GM19043 (cell line): ENCODE results near the gene GNPTAB.

ENCODE experiments used
- ATAC-seq: cut with Tn5 transposase; IDR thresholded peaks from one replicate; pipeline ENCODE4 v1.9.1; 2021; ENCODE audit warnings: low read depth; ENCODE audit not compliant: unreplicated experiment

GNPTAB gene

DNA sequence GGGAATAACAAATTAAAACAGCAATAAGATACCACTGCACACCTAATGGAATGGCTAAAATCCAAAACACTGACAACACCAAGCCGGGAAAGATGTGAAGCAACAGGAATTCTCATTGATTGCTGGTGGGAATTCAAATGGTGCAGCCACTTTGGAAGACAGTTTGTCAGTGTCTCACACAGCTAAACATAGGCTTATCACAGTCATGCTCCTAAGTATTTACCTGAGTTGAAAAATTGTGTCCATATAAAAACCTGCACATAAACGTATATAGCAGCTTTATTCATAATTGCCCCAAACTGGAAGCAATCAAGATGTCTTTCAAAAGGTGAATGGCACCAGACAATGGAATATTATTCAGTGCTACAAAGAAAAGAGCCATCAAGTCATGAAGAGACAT, 21.6 kb downstream of the GNPTAB start:
- ATAC-seq, result no peak

DNA sequence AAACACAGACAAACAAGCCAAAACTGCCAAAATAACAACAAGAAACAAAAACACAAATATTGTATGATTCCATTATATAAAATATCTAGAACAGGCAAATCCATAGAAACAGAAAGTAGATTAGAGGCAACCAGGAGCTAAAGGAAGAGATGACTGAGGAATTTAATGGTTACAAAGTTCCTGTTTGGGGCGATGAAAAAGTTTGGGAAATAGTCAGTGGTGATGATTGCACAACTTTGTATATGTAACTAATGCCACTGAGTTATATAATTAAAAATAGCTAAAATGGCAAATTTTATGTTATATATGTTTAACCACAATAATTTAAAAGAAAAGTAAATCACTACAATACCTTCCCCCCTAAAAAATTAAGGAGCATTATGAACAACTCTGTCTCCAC, 24.5 kb downstream of the GNPTAB start:
- no peak for ATAC-seq

DNA sequence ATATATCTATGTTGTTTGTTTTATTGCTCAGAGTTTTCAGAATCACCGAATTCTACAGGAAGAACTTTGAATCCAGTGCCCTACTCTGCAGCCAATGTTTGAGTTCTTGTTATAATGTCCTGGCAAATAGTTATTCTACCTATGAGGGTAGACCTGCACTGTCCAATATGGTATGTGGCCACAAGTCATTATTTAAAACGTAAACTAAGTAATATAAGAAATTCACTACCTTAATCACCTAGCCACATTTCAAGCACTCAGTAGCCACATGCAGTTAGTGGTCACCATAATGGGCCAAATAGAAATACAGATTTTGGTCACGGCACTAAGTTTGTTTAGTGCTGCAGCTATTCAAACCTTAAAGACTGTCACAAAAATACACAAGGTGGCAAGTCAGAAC, 26.4 kb downstream of the GNPTAB start:
- no peak for ATAC-seq

DNA sequence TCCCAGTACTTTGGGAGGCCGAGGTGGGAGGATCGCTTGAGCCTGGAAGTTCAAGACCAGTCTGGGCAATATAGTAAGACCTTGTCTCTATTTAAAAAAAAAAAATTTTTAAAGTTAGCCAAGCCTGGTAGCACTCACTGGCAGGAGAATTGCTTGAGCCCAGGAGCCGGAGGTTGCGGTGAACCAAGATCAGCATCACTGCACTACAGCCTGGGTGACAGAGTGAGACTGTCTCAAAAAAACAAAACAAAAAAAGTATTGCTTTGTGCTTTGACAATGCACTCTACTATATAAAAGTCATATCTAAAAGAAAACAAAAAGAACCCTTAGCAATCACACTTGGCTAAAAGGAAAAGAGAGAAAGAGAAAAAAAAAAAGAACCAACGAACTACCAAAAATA, 26.8 kb downstream of the GNPTAB start:
- ATAC-seq, result no peak

DNA sequence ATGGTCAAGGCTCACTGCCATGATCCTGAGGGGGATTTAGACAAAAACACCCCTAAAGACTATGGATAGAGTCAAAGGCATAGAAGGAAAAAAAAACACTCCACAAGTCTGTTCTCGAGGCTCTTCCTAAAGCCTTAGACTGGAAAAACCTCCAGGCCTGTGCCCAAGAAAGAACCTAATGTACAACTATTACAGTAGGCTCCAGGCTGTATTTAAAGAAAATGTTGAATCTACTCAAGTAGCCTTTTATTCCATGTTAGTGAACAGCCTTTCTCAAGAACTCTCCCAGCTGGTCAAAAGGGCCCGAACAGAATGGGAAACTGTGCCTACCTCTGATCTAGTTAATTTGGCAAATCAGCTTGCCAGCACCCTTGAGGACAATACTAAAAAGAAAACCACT, 28.3 kb downstream of the GNPTAB start:
- ATAC-seq, result no peak

DNA sequence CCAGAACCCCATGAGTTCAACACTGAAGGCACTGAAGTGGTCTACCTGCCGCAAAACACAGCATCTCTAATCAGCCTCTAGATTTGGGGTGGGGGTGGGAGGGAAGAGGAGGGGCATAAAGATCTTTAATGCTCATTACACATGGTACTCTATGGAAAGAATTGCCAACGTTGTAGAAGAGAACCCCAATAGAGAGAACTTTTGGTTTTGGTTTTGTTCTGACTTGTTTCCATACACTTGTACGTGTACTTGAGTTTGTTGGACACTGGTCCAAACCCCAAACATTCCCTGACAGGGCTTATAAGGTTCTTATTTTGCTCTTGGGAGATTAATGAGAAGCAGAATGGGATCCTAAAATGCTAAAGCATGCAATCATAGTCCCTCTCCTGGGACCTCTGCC, 31.0 kb downstream of the GNPTAB start:
- no peak for ATAC-seq

DNA sequence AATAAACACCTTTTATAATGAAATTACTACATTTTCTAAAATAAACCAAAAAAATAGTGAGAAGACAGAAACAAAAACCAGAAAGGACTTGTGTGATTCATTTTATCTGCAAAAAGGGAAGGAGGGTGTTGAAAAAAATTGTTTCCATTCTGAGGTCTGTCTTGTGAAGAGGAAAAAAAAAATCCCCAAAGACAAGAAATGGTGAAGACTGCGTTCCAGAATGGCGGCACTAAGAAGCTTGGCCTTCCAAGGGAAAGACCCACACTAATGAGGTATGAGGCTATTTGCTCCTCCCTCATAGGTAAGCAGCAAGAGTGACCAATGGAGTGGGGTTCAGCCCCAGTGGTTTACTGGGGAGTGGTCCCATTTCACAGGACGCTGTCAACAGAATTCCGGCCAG, 35.0 kb downstream of the GNPTAB start:
- no peak for ATAC-seq

DNA sequence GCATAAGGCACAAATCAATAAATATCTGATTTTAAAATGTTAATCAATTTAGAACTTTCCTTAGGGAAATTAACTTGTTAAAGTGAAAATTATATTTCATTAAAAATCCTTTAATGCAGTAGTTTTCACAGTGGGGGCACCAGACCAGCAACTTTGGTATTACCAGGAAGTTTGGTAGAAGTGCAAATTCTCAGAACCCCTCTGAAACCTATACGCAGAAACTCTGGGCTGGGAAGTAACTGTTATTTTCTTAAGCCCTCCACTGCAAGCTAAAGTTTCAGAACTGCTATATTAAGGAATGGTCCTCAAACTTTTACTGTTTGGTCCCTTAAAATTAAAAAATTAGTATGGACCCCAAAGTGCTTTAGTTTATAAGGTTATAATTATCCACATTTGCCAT, 35.7 kb downstream of the GNPTAB start:
- ATAC-seq, result no peak

DNA sequence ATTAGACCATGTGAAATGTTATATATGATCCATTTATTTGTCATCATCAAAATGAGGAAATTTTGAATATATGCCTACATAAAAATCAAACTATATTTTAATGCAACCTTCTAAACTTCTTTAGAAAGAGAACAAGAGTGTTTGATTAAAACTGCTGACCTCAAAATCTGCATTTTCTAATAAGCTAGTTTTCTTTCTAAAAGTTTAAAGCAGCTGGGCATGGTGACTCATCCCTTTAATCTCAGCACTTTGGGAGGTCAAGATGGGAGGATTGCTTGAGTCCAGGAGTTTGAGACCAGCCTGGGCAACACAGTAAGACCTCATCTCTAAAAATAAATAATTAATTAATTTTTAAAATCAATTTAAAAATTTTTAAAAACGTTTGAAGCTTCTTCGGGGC, 36.2 kb downstream of the GNPTAB start:
- ATAC-seq, result no peak

DNA sequence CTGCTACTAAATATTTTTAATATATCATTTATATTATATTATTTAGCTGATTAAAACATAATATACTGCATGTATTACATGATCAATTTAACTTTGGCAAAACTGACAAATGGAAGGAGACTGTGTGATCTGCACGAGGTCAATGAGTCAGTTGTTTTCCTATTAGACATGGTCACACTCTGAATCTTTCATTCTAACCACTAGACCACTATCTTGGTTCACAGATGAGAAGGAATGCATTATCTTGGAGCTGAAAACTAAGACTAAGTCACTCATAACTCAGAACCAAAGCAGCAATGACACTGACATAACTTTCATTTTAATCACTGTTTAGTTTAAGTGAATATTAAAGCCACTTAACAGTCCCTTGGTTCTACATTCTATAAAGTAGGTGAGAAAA, 37.4 kb downstream of the GNPTAB start:
- ATAC-seq, result peak; percentile 77

DNA sequence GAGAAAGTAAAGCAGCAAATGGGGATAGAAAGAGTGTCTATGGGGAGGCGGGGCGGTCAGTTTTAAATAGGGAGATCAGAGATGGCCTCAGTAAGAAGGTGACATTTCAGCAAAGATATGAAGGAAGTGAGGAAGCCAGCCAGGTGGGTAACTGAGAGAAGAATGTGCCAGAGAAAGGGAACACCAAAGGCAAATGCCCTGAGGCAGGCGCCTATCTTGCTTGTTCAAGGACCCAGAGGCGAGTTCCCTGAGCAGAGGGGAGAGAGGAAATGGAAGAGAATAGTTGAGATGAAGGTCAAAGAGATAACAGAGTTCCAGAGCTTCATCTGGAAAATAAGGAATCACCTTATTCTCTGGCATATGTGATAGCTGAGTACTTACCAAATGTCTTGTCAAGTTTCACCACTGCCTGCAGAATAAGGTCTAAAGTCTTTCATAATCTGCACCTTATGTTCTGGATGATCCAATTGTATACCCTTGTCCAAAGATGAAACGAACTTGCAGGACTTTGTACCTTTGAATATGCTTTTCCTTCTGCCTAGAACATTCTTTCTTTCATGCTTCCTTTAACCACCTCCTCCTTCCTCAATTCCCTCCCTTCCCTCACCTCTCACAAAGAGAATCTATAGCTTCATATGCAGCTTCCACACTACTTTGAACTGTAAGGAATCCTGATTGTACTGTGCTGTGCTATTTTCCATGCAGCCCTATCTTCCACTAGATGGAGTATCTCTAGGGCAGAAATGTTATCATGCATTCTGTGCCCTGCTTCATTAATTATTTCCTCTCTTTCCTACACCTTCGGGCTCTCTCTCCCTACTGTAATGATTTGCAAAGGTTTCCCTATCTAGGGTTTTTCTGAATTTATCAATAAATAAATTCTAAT, 38.5 kb downstream of the GNPTAB start:
- no peak for ATAC-seq

DNA sequence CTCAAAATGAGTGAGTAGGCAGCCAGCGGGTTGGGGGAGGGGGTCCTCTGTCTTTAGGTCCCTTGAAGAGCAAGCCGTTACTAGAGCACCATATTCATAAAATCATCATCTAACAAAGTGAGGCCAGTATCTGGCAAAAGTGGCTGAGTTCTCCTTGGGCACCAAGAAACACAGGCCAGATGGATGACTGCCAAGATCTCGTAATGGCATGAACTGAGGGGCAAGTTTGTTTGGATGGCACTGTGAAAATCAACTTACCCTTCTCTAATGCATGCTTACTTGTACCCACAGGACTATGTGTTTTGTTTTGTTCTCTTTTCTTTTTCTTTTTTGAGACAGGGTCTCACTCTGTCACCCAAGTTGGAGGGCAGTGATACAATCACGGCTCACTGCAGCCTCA, 41.6 kb downstream of the GNPTAB start:
- no peak for ATAC-seq

DNA sequence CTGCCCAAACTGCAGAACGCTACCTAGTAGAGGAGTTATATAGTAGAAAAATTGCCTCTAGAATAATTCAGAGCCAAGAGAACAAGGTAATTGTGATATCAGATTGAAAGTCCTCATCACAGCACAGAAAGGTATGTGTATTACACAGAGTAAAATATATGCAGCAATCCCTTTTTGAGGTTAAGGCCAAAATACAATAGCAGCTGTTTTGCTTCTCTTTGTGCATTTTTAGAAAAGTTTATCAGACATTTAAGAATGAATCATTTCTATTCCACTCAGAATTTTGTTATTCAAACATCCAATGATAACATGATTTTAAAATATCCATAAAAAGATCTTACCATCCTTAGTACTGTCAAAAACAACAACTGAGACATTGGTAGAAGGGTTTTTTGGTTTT, 45.1 kb downstream of the GNPTAB start:
- no peak for ATAC-seq

DNA sequence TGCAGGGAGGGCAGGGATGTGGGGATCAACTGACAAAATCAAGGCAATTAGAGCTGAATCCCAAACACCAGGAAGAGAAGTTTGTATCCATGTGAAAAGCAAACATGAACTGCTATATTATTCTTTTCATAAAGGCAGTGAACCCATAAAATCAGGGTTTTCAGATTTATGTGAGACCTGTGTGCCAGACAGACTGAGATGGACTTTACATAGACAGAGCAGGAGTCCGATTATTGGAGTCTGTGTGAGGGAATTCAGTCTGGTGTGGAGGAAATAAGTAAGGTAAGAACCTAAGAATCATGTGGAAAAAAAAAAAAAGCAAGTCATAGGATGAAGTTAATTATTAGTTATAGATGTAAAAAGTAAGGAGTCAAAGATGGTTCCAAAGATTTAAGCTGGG, 46.4 kb downstream of the GNPTAB start:
- ATAC-seq, result no peak

DNA sequence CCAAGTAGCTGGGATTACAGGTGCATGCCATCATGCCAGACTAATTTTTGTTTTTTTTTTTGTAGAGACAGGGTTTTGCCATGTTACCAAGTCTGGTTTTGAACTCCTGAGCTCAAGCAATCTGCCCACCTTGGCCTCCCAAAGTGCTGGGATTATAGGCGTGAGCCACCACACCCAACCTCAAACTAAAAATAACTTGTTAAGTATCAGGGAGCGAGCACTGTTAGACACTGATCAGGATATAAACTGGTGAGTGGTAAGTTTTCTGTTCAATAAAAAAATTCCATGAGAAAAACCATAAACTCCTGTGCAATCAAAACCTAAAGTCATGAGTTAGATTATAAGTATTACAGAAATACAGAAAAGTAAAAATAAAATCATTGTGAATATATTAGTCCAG, 46.9 kb downstream of the GNPTAB start:
- no peak for ATAC-seq

DNA sequence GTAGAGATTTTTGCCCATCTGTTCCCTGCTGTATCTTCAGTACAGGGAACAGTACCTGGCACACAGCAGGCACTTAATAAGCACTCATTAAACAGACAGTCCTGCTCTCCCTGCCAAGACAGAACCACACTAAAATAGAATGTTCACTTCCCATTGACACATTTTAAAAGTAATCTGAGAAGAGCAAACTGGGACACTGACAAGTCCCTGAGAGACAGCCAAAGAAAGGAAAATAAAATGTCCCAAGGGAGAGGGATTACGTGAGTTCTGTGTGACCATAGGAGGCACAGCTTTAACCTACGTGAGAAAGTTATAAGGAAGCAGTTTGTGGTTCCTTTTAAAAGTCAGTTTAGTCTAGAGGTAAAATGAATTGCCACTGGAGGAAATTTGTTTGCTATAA, 47.6 kb downstream of the GNPTAB start:
- ATAC-seq, result no peak

DNA sequence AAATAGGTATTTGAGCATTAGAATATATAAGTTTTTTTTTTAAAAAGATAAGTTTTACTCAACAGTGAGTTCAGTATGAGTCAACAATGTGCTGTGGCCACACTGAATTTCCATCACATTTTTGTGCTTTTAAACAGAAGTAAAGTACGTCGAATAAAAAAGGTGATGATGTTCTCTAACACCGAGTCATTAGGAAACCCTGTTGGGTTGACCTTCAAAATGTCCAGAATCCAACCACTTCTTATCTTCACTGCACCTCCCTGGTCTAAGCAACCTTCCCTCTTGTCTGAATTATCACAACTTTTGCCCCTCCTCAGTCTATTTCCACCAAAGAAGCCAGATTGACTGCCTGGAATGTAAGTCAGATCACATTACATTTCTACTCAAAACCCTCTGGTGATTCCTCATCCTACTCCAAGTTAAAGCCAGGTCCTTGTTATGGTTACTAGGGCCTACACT, 48.5 kb downstream of the GNPTAB start:
- ATAC-seq, result no peak

DNA sequence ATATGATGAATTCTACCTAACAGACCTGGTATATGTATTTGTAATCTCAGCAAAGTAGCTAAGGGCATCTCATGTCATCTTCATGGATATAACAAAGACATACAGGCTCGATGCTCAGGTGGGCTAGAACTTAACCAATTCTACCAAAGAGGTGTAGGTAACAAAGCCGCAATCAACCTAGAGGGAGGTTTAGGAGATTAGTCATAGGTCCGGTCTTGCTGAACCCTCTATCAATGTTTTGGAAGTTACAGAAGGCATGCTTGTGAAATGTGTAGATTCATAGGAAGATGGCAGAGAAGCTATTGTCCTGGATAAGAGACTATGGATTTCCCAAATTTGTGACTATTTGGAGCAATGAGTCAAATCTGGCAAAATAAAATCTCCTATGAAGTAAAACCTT, 48.9 kb downstream of the GNPTAB start:
- no peak for ATAC-seq

DNA sequence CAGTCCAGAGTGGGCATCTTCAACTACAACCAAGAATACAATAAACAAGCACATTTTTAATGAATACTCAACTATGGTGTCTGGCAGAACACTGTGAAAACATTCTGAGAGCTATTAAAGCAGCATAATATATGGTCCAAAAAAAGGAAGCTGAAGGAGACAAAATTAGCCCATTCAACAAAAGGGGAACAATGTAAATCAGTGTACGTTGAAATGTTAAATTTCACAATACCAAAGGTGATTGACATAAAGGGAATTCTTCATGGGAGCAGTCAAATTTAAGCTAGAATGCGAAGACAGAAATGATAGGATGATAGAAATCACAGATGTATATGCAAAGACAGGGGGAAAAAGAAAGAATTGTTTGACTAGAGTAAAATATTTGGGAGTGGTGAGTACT, 50.2 kb downstream of the GNPTAB start:
- ATAC-seq, result no peak

DNA sequence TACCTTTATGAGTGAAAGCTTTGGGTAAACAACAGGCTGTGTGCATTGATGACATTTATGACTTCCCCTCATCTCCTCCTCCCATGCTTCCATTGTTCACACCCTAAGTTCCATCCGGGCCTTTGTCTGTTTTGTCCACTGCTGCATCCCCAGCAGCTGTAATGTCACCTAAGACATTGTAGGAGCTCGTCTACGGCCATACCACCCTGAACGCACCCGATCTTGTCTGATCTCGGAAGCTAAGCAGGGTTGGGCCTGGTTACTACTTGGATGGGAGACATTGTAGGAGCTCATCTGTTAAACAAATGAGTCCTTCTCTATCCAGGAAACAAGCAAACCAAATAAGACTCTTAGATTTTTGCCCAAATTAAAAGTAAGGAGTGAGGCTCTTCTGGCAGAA, 51.1 kb downstream of the GNPTAB start:
- ATAC-seq, result no peak

DNA sequence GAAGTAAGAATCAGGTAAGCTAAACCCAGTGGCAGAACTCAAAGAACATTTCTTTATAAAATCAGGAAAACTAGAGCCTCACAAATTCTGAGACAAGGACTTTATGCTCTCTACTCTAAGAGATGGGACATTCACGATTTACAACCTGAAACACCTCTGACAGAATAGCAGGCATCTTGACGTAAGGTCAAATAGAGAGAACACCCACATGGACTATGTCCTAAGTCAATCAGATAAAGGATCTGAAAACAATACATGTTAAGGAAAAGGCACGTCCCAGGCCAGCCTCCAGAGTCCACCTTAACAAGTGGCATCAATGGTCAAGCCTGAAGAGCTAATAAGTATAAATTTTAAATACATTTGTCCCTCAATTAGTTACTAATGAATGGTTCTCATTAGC, 51.6 kb downstream of the GNPTAB start:
- ATAC-seq, result no peak

DNA sequence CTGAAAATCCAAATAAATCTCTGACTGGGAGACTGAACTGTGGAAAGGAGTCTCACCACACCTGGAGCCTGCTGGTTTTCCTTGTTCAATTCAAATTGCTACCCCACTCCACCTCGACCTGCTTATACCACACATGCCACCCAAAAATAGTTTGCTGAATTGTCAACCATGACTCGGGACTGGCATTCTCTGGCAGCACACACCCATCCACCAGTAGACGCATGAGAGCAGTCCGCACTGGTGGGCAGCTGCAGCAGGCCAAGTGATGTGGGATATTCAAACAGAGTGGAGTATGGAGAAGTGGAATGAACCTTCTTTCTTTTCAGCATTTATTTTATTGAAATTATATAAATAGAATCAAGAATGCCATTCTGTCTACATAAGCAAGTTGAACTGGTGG, 52.8 kb downstream of the GNPTAB start:
- no peak for ATAC-seq

DNA sequence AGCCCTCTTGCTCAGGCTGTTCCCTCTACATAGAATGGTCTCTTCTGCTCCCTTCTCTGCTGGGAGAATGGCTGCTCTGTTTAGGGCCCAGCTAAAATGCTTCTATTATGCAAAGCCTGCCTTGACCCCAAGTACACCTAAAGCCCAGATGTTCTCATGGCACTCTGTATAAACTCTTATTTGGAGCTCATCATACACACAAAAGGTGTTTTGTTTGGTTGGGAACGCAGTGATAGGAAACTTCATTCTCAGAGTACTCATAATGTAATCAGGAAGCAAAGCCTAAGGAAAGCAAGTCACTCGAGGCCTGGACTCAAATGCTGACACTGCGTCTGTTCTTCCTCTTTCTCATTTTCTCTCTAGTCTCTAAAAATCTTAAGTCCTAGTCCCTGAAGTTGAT, 53.3 kb downstream of the GNPTAB start:
- no peak for ATAC-seq
